Rectal smooth muscle tissue (tissue), 1 donor: ENCODE results near the gene FAM149A.

Experiments
- H3K27ac ChIP-seq: one replicate; pipeline ENCODE4 v1.7.0; 2013; ENCODE audit warnings: low read depth, low read length, inconsistent platforms
- H3K27me3 ChIP-seq: one replicate; pipeline ENCODE4 v1.7.0; 2013; ENCODE audit warnings: low read length; ENCODE audit not compliant: control insufficient read depth, insufficient read depth
- H3K36me3 ChIP-seq: one replicate; pipeline ENCODE4 v1.7.0; 2013; ENCODE audit warnings: low read length; ENCODE audit not compliant: control insufficient read depth, insufficient read depth
- H3K4me1 ChIP-seq: one replicate; pipeline ENCODE4 v1.7.0; 2013; ENCODE audit warnings: low read length; ENCODE audit not compliant: control insufficient read depth, insufficient read depth
- H3K4me3 ChIP-seq: one replicate; pipeline ENCODE4 v1.7.0; 2013; ENCODE audit warnings: low read length
- H3K9ac ChIP-seq: one replicate; pipeline ENCODE4 v1.7.0; 2013; ENCODE audit warnings: low read length

FAM149A gene

DNA sequence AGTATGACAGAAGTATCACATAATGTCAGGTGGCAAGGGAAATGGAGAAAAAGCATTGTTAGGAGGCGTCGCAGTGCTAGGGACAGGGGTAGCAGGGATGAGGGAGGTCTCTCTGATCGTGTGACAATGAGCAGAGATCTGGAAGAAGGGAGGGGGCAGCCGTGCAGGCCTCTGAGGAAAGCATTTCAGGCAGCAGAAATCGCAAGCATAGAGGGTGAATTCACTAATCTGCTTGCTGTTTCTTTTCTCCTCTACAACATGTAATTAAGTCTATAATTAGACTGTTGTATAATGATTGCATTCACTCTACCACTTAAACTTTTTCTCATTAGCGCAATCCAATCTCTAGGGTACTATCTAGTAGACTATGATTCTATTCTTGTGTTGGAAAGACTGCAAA lies 96.0 kb downstream of the FAM149A start:
- Histone ChIP-seq H3K36me3 (peaks cover 7% of the 10 kb centered on the region), H3K27ac (no peak overlapping the region), H3K4me1 (peaks cover 3% of the 10 kb centered on the region), H3K27me3 (no peaks in the 10 kb centered on the region), H3K4me3 (no peak overlapping the region), H3K9ac (no peak overlapping the region)

DNA sequence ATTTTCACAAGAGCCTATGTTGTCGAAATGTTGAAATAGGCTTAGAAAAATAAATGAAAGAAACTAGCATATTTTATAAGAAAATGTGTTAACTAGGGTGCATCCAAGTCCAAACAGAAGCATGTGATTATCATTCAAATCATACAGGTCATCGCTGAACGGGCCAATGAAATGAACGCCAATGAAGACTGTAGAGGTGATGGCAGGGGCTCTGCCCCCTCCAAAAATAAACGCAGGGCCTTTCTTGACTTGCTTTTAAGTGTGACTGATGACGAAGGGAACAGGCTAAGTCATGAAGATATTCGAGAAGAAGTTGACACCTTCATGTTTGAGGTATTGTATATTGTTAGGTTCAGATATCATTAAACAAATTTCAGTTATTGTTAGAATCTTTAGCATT lies 96.5 kb downstream of the FAM149A start:
- no peak overlapping the region for H3K4me3 ChIP-seq
- H3K27me3 ChIP-seq: no peaks in the 10 kb centered on the region
- peaks cover 3% of the 10 kb centered on the region for H3K4me1 ChIP-seq
- no peak overlapping the region for H3K27ac ChIP-seq
- H3K36me3 ChIP-seq: peaks cover 7% of the 10 kb centered on the region
- no peak overlapping the region for H3K9ac ChIP-seq

DNA sequence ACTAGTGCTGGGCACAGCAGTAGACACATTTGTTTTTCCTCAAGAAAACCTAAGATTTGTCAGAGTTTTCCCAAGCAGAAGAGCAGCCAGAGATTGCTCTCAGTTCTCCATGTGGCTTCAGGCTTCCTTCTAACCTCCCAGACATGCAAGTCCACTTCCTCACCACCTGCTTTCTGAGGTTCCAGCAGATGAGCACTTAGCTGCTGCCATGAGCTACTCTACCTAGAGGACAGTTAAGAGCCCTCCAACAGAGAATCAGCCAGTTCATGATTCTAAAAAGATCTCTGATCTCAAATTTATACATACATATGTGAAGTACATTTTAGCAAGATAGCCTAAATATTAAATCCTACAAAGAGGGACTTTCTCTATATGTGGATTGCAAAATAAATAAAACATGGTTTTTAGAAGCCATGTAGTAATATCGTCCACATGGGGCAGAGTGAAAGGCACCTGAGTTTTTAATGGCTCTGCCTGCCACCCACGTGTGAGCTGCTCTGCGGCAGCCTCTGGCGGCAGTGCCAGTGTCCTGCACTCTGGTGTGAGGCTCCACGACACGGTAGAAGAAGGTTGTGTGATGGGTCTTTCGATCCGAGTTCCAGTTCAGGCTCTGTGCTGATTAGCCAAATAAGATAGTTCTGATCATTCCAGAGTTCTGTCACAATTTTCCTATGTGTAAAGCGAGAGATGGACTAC lies 97.2 kb downstream of the FAM149A start:
- Histone ChIP-seq H3K4me3 (no peak overlapping the region), H3K27ac (no peak overlapping the region), H3K36me3 (peaks cover 7% of the 10 kb centered on the region), H3K27me3 (no peaks in the 10 kb centered on the region), H3K9ac (no peak overlapping the region), H3K4me1 (peaks cover 3% of the 10 kb centered on the region)

DNA sequence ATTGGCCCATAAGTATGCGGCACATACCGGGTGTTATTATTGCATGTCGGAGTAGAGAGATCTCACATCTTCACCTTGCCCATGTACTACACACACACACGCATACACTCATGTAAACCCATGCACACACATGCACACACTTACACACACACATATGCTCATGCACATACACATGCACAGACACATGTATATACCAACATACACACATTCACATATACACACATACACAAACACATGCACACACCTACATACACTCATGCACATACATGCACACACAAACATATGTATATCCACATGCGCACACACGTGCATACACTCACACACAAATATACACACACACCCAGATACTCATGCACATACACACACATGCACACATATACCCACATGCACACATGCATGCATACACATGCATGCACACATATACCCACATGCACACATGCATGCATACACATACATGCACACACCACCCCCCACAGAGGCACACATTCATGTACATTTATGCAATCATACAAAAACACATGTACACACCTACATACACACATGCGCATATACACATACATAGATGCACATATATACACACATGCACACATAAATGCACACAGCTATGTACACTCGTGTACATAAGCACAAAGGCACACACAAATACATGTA lies 98.1 kb downstream of the FAM149A start:
- Histone ChIP-seq H3K9ac (no peak overlapping the region), H3K27ac (no peak overlapping the region), H3K4me3 (no peak overlapping the region)

GRCh38 chr4:186203406-186203805 lies 98.9 kb downstream of the FAM149A start:
- Histone ChIP-seq H3K4me1 (peaks cover 3% of the 10 kb centered on the region), H3K27ac (peak overlapping the region; percentile 15), H3K27me3 (no peaks in the 10 kb centered on the region), H3K4me3 (no peak overlapping the region), H3K36me3 (no peaks in the 10 kb centered on the region), H3K9ac (no peak overlapping the region)

More for the DNA sequence above, 98.1 kb downstream of the FAM149A start:
- peaks cover 2% of the 10 kb centered on the region for H3K36me3 ChIP-seq
- peaks cover 3% of the 10 kb centered on the region for H3K4me1 ChIP-seq
- H3K27me3 ChIP-seq: no peaks in the 10 kb centered on the region

GRCh38 chr4:186204103-186204559 lies 99.6 kb downstream of the FAM149A start:
- no peaks in the 10 kb centered on the region for H3K27me3 ChIP-seq
- H3K4me1 ChIP-seq: peaks cover 3% of the 10 kb centered on the region
- H3K9ac ChIP-seq: no peak overlapping the region
- peaks cover 4% of the 10 kb centered on the region for H3K36me3 ChIP-seq
- peak overlapping the region; percentile 21 for H3K27ac ChIP-seq
- peak overlapping the region; percentile 51 for H3K4me3 ChIP-seq

GRCh38 chr4:186204686-186205085 lies 100.2 kb downstream of the FAM149A start:
- Histone ChIP-seq H3K36me3 (peaks cover 7% of the 10 kb centered on the region), H3K27me3 (no peaks in the 10 kb centered on the region), H3K4me1 (peaks cover 3% of the 10 kb centered on the region), H3K9ac (no peak overlapping the region), H3K4me3 (peak overlapping the region; percentile 51), H3K27ac (peak overlapping the region; percentile 21)

DNA sequence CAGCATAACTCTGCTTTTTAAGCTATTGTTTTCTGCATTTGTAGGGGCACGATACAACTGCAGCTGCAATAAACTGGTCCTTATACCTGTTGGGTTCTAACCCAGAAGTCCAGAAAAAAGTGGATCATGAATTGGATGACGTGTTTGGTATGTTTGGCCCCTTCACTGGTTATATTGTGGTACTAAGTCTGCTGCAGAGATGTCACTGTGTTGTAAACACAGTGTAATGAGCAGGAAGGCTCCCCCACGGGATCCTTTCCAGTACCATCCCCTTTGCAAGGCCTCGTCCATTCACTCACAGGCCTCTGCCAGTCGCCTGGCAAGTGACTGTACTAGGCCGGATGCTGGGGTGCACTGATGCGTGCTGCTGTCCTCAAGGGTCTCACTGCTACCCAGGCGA lies 100.7 kb downstream of the FAM149A start:
- Histone ChIP-seq H3K27ac (no peak overlapping the region), H3K4me3 (no peak overlapping the region)

GRCh38 chr4:186216465-186217024 lies 112.0 kb downstream of the FAM149A start:
- Histone ChIP-seq H3K27ac (no peak overlapping the region), H3K36me3 (no peaks in the 10 kb centered on the region), H3K4me3 (no peak overlapping the region), H3K4me1 (no peaks in the 10 kb centered on the region), H3K9ac (no peak overlapping the region), H3K27me3 (no peaks in the 10 kb centered on the region)

More for the DNA sequence above, 100.7 kb downstream of the FAM149A start:
- Histone ChIP-seq H3K4me1 (peaks cover 3% of the 10 kb centered on the region), H3K9ac (no peak overlapping the region), H3K27me3 (no peaks in the 10 kb centered on the region), H3K36me3 (peaks cover 7% of the 10 kb centered on the region)

DNA sequence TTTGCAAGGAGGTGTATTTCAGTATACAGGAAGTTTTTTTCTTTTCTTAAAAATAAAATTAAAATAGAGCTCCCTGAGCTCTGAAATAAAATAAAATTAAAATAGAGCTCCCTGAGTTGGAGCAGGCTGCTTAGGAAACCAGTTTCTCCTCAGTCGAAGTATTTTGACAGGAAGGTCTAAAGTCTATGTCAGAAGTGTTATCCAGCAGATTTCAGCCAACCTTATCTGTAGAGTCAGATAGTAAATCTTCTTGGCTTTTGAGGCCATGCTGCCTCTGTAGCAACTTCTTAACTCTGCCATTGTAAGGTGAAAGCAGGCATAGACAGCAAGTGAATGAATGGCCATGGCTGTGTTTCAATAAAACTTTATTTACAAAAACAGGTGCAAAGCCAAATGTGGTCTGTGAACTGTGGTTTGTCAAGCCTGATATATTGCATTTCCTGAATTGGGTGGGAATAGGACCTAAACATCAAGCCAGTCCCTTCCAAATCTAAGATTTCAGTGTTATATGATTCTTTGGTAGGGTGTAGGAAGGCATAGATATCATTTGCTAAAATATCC lies 113.3 kb downstream of the FAM149A start:
- no peak overlapping the region for H3K27ac ChIP-seq
- no peaks in the 10 kb centered on the region for H3K36me3 ChIP-seq
- no peak overlapping the region for H3K4me3 ChIP-seq
- H3K4me1 ChIP-seq: no peaks in the 10 kb centered on the region
- no peak overlapping the region for H3K9ac ChIP-seq
- H3K27me3 ChIP-seq: no peaks in the 10 kb centered on the region

DNA sequence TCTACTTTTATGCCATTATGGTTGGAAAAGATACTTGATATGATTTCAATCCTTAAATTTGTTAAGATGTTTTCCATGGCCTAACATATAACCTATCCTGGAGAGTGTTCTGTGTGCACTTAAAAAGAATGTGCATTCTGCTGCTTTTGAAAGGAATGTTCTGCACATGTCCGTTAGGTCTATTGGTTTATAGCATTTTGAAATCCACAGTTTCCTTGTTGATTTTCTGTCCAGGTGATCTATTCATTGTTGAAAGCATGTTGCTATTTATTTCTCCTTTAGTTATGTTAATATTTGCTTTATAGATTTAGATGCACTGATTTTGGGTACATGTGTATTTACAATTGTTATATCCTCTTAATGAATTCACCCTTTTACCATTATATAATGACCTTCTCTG lies 117.1 kb downstream of the FAM149A start:
- no peaks in the 10 kb centered on the region for H3K4me1 ChIP-seq
- H3K9ac ChIP-seq: no peak overlapping the region
- H3K27me3 ChIP-seq: no peaks in the 10 kb centered on the region
- H3K36me3 ChIP-seq: no peaks in the 10 kb centered on the region
- H3K27ac ChIP-seq: no peak overlapping the region
- no peak overlapping the region for H3K4me3 ChIP-seq
